ENCODE measurements around the gene SLC9C1.

The SLC9C1 gene

GRCh38 chr3:112306825-112307224 is 12.8 kb upstream of the SLC9C1 start:
- DNase-seq: no peak

- no peak for DNase-seq
These were observed 10.6 kb upstream of the SLC9C1 start for GRCh38 chr3:112304611-112305010.

GRCh38 chr3:112303764-112304325 is 9.8 kb upstream of the SLC9C1 start:
- no peak for DNase-seq

- no peak for DNase-seq
These were observed 9.1 kb upstream of the SLC9C1 start for GRCh38 chr3:112302881-112303763.

- DNase-seq: no peak
These were observed 8.3 kb upstream of the SLC9C1 start for GRCh38 chr3:112302150-112302830.

GRCh38 chr3:112298781-112299180 is 4.8 kb upstream of the SLC9C1 start:
- no peak for DNase-seq

GRCh38 chr3:112297714-112298113 is 3.7 kb upstream of the SLC9C1 start:
- no peak for DNase-seq

GRCh38 chr3:112289011-112289410 is 5.0 kb downstream of the SLC9C1 start:
- no peak for DNase-seq

- DNase-seq: no peak
These were observed 13.8 kb downstream of the SLC9C1 start for GRCh38 chr3:112280266-112280665.

- DNase-seq: no peak
These were observed 20.5 kb downstream of the SLC9C1 start for GRCh38 chr3:112273536-112273935.

GRCh38 chr3:112261742-112262141 is 32.3 kb downstream of the SLC9C1 start:
- DNase-seq: no peak

- no peak for DNase-seq
These were observed 33.5 kb downstream of the SLC9C1 start for GRCh38 chr3:112260563-112260962.

GRCh38 chr3:112253301-112253971 is 40.6 kb downstream of the SLC9C1 start:
- no peak for DNase-seq

- DNase-seq: no peak
These were observed 46.1 kb downstream of the SLC9C1 start for GRCh38 chr3:112247900-112248299.

GRCh38 chr3:112247350-112247749 is 46.7 kb downstream of the SLC9C1 start:
- no peak for DNase-seq

GRCh38 chr3:112233083-112233482 is 60.9 kb downstream of the SLC9C1 start:
- DNase-seq: no peak

GRCh38 chr3:112231727-112232126 is 62.3 kb downstream of the SLC9C1 start:
- DNase-seq: no peak

GRCh38 chr3:112230033-112230432 is 64.0 kb downstream of the SLC9C1 start:
- DNase-seq: no peak

- DNase-seq: no peak
These were observed 65.2 kb downstream of the SLC9C1 start for GRCh38 chr3:112228786-112229185.

GRCh38 chr3:112200317-112200666 is 93.7 kb downstream of the SLC9C1 start:
- DNase-seq: no peak

- DNase-seq: no peak
These were observed 94.2 kb downstream of the SLC9C1 start for GRCh38 chr3:112199622-112200316.

- DNase-seq: no peak
These were observed 96.9 kb downstream of the SLC9C1 start for GRCh38 chr3:112197131-112197530.

GRCh38 chr3:112187300-112187699 is 106.7 kb downstream of the SLC9C1 start:
- no peak for DNase-seq
